HepG2 (cell line): Measurements from ENCODE around the gene HIVEP2. TPM values are rescaled to one million over a fixed set of nuclear protein-coding genes. Genes with fewer than 3 reads are reported as not detected.
A peak's percentile ranks its signal among the peaks of the same experiment; 100 is the strongest.

Source experiments
- DZIP1 ChIP-seq: sonication (generic); formaldehyde crosslinking; IDR thresholded peaks from 2 replicates; pipeline ENCODE4 v1.5.0; 2020; ENCODE audit warnings: mild to moderate bottlenecking, missing genetic modification reagents
- HHEX ChIP-seq: IDR thresholded peaks from 2 replicates; pipeline ENCODE4 v1.6.1; 2016; ENCODE audit warnings: control low read depth
- IRX3 ChIP-seq: sonication (generic); formaldehyde crosslinking; IDR thresholded peaks from 2 replicates; pipeline ENCODE4 v1.8.1; 2023; ENCODE audit warnings: mild to moderate bottlenecking, low read depth, missing genetic modification reagents, borderline replicate concordance
- LCORL ChIP-seq, 2 experiments: fragments of 450-650 bp in 1 of 2; sonication (generic) in 1 of 2; formaldehyde crosslinking in 1 of 2; IDR thresholded peaks; 2 replicates each; pipeline versions ENCODE4 v1.5.0 to v1.6.1; 2017 to 2020; ENCODE audit warnings: antibody characterized with exemption in 1 of 2, missing genetic modification reagents in 1 of 2
- LRRFIP1 ChIP-seq: sonication (generic); formaldehyde crosslinking; conservative IDR thresholded peaks from 2 replicates; pipeline ENCODE4 v1.4.0; 2020; ENCODE audit warnings: missing genetic modification reagents
- MAFF ChIP-seq: IDR thresholded peaks from 2 replicates; pipeline ENCODE4 v1.6.1; 2011; ENCODE audit warnings: low read depth, low read length, improper control_type of control experiment
- NFE2 ChIP-seq: sonication (generic); formaldehyde crosslinking; IDR thresholded peaks from 2 replicates; pipeline ENCODE4 v1.4.0; 2020; ENCODE audit warnings: missing genetic modification reagents
- RBFOX2 ChIP-seq: fragments of 200-400 bp; formaldehyde crosslinking; IDR thresholded peaks from 2 replicates; pipeline ENCODE4 v1.6.1; 2017; ENCODE audit warnings: low read depth, mild to moderate bottlenecking, low read length
- RELA ChIP-seq: sonication (generic); formaldehyde crosslinking; IDR thresholded peaks from 2 replicates; pipeline ENCODE4 v1.4.0; 2020; ENCODE audit warnings: missing genetic modification reagents
- RERE ChIP-seq: IDR thresholded peaks from 2 replicates; pipeline ENCODE4 v1.6.1; 2016; ENCODE audit warnings: low read depth, missing genetic modification reagents, missing compliant biosample characterization
- TOPORS ChIP-seq: sonication (generic); formaldehyde crosslinking; IDR thresholded peaks from 2 replicates; pipeline ENCODE4 v1.8.0; 2023; ENCODE audit warnings: mild to moderate bottlenecking, missing genetic modification reagents
- UBTF ChIP-seq: sonication (generic); formaldehyde crosslinking; IDR thresholded peaks from 2 replicates; pipeline ENCODE4 v1.4.0; 2020; ENCODE audit warnings: mild to moderate bottlenecking, missing genetic modification reagents
- ZMAT5 ChIP-seq: sonication (generic); formaldehyde crosslinking; IDR thresholded peaks from 2 replicates; pipeline ENCODE4 v1.5.0; 2020; ENCODE audit warnings: mild to moderate bottlenecking, low read depth, missing genetic modification reagents, borderline replicate concordance
- ZNF180 ChIP-seq: sonication (generic); formaldehyde crosslinking; IDR thresholded peaks from 2 replicates; pipeline ENCODE4 v1.4.0; 2020; ENCODE audit warnings: low read depth, missing genetic modification reagents, borderline replicate concordance
- ZNF747 ChIP-seq: sonication (generic); formaldehyde crosslinking; IDR thresholded peaks from 2 replicates; pipeline ENCODE4 v1.8.1; 2023; ENCODE audit warnings: missing genetic modification reagents, mild to moderate bottlenecking, borderline replicate concordance
- polyA plus RNA-seq, 8 experiments: library from polyadenylated mRNA; depleted of rRNA in 3 of 8; stranded (reverse) in 7 of 8; unstranded in 1 of 8; fragments of >200 nt; fragmentation: Illumina TruSeq in 4 of 8; extraction: Trizol in 4 of 8; gene quantifications; 2 replicates each; pipeline versions ENCODE4 v1.2.1 to v1.2.3, GENCODE V29; 2011 to 2016; ENCODE audit warnings: low read depth in 4 of 8, missing spikeins in 1 of 8, mixed read lengths in 1 of 8; ENCODE audit not compliant: insufficient read depth in 1 of 8
- total RNA-seq, 5 experiments: library from RNA; depleted of rRNA; stranded (reverse); fragments of >200 nt; fragmentation: Illumina TruSeq; extraction: Trizol; gene quantifications; 2 replicates each; pipeline ENCODE4 v1.2.3, GENCODE V29; 2016; ENCODE audit warnings: low read depth in 1 of 5

The HIVEP2 gene
- total and polyA plus RNA-seq, 2 of the 13 experiments (the other 11 are each of a cell fraction or from before 2014, with no cell fraction given): 3.4 to 12.9 TPM

GRCh38 chr6:142946181-142946923 is 1.4 kb upstream of the HIVEP2 start (continued):
- no peak for TF ChIP-seq LRRFIP1 (CRISPR knock-in tag)
- TF ChIP-seq ZNF747 (CRISPR knock-in tag): 0 out of 2 replicates have a peak, but pooled peaks have one; percentile 26
- no peak for TF ChIP-seq LCORL (IDR thresholded peaks at IDR 0.05)
- peak; percentile 59; the same call in 1 of the 2 replicates for TF ChIP-seq LCORL (CRISPR knock-in tag; IDR thresholded peaks at IDR 0.05)
- TF ChIP-seq UBTF (CRISPR knock-in tag): peak; percentile 64
- TF ChIP-seq ZNF180 (CRISPR knock-in tag): no peak
- no peak for TF ChIP-seq IRX3
- TF ChIP-seq RERE (CRISPR knock-in tag): peak; percentile 43; the same call in 1 of the 2 replicates
- TF ChIP-seq HHEX (CRISPR knock-in tag): no peak
- no peak for TF ChIP-seq RELA (CRISPR knock-in tag)
- peak; percentile 85 for TF ChIP-seq RBFOX2
- no peak for TF ChIP-seq TOPORS
- no peak for TF ChIP-seq NFE2 (CRISPR knock-in tag)
- no peak for TF ChIP-seq MAFF
- TF ChIP-seq DZIP1 (CRISPR knock-in tag): no peak; the same call in 1 of the 2 replicates
- TF ChIP-seq ZMAT5: no peak
